ENCODE results near the gene SHROOM4. TPM values are rescaled to one million over a fixed set of nuclear protein-coding genes. Genes with fewer than 3 reads are reported as not detected.

SHROOM4 gene
- total RNA-seq, 3 donors from 2014 or later = 2.9 to 3.6 (median 3.2) TPM

- H3K4me1 ChIP-seq (ENCODE audit: low read depth) = no peaks in the 10 kb centered on the region
- no peaks in the 10 kb centered on the region for H3K9me3 ChIP-seq
- TF ChIP-seq CTCF (IDR thresholded peaks at IDR 0.05) = no peak
- intact Hi-C loops (cut with DNase I, micrococcal nuclease) = no loop called here
- H3K36me3 ChIP-seq (ENCODE audit: low read depth) = no peaks in the 10 kb centered on the region
- H3K4me3 ChIP-seq = no peak overlapping the region
- DNase-seq (no peak), ATAC-seq (no peak)
Measured at GRCh38 chrX:50677789-50678188, 136.2 kb downstream of the SHROOM4 start.

GRCh38 chrX:50671661-50672060 is 142.3 kb downstream of the SHROOM4 start:
- Histone ChIP-seq H3K36me3 (ENCODE audit: low read depth) (no peaks in the 10 kb centered on the region), H3K4me3 (no peak overlapping the region), H3K9me3 (no peaks in the 10 kb centered on the region), H3K4me1 (ENCODE audit: low read depth) (no peaks in the 10 kb centered on the region)
- TF ChIP-seq CTCF (IDR thresholded peaks at IDR 0.05) = no peak
- intact Hi-C loops (cut with DNase I, micrococcal nuclease) = no loop called here
- ATAC-seq (no peak), DNase-seq (no peak)

GRCh38 chrX:50668860-50669259 is 145.1 kb downstream of the SHROOM4 start:
- no peak for ATAC-seq

GRCh38 chrX:50648156-50648555 is 165.8 kb downstream of the SHROOM4 start:
- intact Hi-C loops (cut with DNase I, micrococcal nuclease) = no loop called here
- Histone ChIP-seq H3K9me3 (no peaks in the 10 kb centered on the region), H3K4me1 (ENCODE audit: low read depth) (no peaks in the 10 kb centered on the region), H3K4me3 (no peak overlapping the region), H3K36me3 (ENCODE audit: low read depth) (no peaks in the 10 kb centered on the region)
- no peak for TF ChIP-seq CTCF (IDR thresholded peaks at IDR 0.05)
- no peak for DNase-seq
- no peak for ATAC-seq

More at GRCh38 chrX:50668860-50669259, 145.1 kb downstream of the SHROOM4 start:
- intact Hi-C loops (cut with DNase I, micrococcal nuclease) = no loop called here
- no peaks in the 10 kb centered on the region for H3K4me1 ChIP-seq (ENCODE audit: low read depth)
- H3K9me3 ChIP-seq = no peaks in the 10 kb centered on the region
- H3K36me3 ChIP-seq (ENCODE audit: low read depth) = no peaks in the 10 kb centered on the region
- TF ChIP-seq CTCF (IDR thresholded peaks at IDR 0.05) = no peak
- H3K4me3 ChIP-seq = no peak overlapping the region
- DNase-seq = no peak

- H3K4me3 ChIP-seq = no peak overlapping the region
- intact Hi-C loops (cut with DNase I, micrococcal nuclease) = no loop called here
- TF ChIP-seq CTCF (IDR thresholded peaks at IDR 0.05) = no peak
- H3K4me1 ChIP-seq (ENCODE audit: low read depth) = no peaks in the 10 kb centered on the region
- ATAC-seq (no peak), DNase-seq (no peak)
- no peaks in the 10 kb centered on the region for H3K9me3 ChIP-seq
- H3K36me3 ChIP-seq (ENCODE audit: low read depth) = no peaks in the 10 kb centered on the region
Measured at GRCh38 chrX:50644496-50644895, 169.5 kb downstream of the SHROOM4 start.

GRCh38 chrX:50643525-50644137 is 170.4 kb downstream of the SHROOM4 start:
- Histone ChIP-seq H3K9me3 (no peaks in the 10 kb centered on the region), H3K36me3 (ENCODE audit: low read depth) (no peaks in the 10 kb centered on the region), H3K4me1 (ENCODE audit: low read depth) (no peaks in the 10 kb centered on the region), H3K4me3 (no peak overlapping the region)
- no peak for TF ChIP-seq CTCF (IDR thresholded peaks at IDR 0.05)
- DNase-seq = no peak
- intact Hi-C loops (cut with DNase I, micrococcal nuclease) = no loop called here
- ATAC-seq = no peak
